Left lobe of liver (tissue), 2 donors: ENCODE results near the gene JMJD1C. TPM values are rescaled to one million over a fixed set of nuclear protein-coding genes. Genes with fewer than 3 reads are reported as not detected.
"Not testable (repeated sequence)": the region's sequence is repeated elsewhere in the genome, so short reads cannot be mapped to it uniquely, and the experiment has no call there.

ENCODE experiments used
- ATAC-seq: fragments of 200-7000 bp; cut with Tn5 transposase; one replicate; pipeline ENCODE4 v1.9.1; 2020; ENCODE audit warnings: mild to moderate bottlenecking, moderate library complexity
- DNase-seq: peaks from one replicate; pipeline ENCODE4 v3.0.0-alpha.2; 2020; ENCODE audit warnings: low spot score
- total RNA-seq: library from RNA; stranded (reverse); gene quantifications from one replicate; pipeline ENCODE4 v1.2.1, GENCODE V29; 2021
- donor health status: DM: no; HTN: no; CAD: no; lungs with moderate emphysema.
- donor health status: DM: no; HTN: yes; CAD: no.

JMJD1C gene
- total RNA-seq, 1 donor from 2014 or later, result 32.0 TPM

DNA sequence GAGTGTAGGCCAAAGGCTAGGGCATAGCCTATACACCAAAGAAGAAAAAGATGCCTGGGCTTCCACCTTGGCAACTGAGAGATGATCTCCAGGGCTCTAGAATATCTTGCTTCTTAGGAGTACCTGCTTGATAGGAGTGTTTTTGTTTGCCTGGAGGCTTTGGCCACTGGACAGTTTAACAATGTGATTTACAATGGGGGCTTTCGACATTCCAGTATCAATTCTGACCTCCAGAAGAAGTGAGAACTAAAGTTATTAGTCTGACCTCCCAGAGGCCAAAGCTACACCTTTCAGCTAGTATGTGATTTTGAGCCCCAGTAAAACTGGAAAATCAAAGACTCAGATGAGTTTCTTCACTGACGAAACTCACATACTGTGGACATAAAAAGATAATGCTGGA, 96.1 kb downstream of the JMJD1C start:
- no peak for ATAC-seq
- DNase-seq, result no peak

DNA sequence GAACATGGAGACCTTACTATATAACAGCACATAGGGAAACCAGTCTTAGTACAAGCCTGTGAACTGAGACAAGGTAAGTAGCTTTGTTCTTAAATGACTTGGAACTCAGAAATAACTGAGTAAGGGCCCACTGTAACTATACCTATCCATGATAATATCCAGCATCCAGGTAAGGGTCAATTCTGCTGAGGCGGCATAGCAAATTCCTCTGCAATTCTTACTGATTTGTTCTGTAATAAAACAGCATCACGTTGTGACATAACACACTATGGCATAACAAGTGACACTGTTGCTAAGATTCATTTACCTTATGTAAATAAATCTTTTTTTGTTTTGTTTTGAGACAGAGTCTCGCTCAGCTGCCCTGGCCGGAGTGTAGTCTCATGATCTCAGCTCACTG, 97.4 kb downstream of the JMJD1C start:
- ATAC-seq (no peak), DNase-seq (no peak)

DNA sequence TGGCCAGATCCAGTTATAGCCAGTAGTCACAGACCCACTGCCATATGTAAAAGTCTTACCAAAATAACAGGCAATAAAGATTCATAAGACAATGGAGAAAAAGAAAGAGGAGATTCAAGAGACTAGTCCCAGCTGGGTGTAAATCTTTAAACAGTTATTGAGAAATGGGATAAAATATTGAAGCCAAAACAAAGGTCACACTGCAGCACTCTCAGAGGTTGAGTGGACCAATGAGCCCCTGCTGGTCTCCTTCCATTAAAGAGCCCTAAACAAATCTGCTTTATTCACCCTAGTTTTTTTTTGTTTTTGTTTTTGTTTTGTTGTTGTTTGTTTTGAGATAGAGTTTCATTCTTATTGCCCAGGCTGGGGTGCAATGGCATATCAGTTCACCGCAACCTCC, 98.8 kb downstream of the JMJD1C start:
- no peak for DNase-seq
- ATAC-seq, result peak; percentile 74

DNA sequence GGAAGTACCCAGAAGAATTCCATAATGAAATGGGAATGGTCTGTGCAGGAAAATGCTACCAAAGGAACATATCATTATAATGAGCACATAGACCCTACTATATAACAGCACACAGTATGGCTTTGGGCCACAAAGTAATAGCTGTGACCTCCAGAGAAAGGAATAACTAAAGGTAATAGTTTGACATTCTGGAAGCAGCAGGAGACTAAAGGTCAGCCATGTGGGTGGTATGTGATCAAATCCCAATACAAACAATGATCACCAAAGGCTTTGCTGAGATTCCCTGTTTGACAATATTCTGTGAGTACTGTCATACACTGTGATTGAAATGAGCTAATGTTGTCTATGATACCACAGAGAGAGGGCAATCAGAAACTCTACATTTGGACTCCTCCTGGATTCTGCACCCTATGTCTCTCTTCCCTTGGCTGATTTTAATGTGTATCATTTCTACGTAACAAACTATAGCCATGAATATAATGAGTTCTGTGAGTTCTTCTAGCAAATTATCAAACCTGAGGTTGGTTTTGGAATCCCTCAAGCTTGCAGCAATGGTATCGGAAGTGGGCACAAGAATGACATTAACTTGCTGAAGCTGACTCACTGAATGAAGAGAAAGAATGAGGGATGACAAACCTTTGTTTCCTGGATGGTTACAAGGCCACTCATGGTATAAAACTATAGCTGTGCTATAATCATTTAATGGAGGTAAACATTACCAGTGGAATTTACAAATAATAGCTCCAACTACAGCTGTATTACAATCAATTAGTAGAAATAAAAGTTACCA, 99.6 kb downstream of the JMJD1C start:
- DNase-seq (no peak), ATAC-seq (peak; percentile 24)

DNA sequence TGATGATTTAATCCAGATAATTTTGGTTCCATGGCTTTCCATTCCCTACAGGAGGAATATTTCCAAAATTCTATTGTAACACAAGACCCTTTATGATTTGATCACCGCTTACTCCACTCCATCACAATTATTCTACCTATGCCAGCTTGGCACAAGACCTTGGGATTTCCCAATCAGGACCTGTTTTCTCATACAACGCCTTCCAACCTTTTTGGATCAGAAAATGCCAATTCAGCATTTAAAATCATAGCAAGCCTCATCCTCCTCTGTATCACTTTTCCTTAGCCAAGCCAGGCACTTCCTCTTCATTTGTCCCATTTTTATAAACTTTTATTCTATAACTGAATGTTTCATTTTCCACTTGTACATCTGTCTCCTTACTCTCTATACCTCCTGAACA, 100.9 kb downstream of the JMJD1C start:
- DNase-seq (peak; percentile 77), ATAC-seq (peak; percentile 67)

DNA sequence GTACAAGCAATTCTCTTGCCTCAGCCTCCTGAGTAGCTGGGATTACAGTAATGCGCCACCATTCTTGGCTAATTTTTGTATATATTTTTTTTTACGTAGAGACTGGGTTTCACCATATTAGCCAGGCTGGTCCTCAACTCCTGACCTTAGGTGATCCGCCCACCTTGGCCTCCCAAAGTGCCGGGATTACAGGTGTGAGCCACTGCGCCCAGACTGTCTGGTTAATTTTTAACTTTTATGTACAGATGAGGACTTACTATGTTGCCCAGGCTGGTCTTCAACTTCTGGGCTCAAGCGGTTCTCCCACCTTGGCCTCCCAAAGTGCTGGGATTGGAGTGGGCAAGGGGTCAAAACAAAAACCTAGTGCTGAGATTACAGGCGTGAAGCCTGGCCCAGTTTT, 101.8 kb downstream of the JMJD1C start:
- DNase-seq, result peak; percentile 59
- peak; percentile 47 for ATAC-seq

DNA sequence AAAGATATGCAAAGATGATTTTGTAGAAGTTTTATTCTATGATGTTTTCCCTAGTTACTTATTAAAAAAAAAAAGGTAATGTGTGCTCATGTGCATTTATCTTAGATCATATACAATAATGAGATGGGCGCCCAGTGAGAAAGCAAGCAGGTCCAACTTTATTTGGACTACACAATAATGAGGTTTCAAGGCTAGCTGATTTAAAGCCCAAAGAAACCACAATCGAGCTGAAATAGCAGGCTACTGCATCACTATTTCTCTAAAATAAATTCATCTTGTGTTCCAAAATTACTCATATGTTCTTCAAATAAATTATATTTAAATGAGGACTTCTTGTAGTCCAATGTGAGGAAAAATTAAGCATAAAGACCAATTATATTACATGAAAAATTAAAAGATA, 110.1 kb downstream of the JMJD1C start:
- DNase-seq (no peak), ATAC-seq (no peak)

DNA sequence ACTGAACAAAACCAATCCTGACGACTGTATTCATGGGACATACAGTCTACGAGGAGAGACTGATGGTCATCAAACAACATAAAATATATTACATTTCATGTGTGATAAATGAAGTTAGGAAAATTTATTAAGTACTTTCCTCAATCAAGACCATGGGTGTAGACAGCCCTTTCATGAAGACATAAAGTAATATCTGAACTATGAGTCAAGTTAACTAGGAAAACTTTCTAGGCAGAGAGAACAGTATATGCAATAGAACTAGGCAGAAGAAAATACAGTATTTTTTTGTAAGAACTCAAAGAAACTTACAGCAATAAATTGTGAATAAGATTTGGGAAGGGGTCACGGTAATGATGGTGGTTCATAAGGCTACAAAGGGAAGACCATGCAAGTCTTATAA, 112.8 kb downstream of the JMJD1C start:
- DNase-seq, result no peak
- ATAC-seq, result no peak

DNA sequence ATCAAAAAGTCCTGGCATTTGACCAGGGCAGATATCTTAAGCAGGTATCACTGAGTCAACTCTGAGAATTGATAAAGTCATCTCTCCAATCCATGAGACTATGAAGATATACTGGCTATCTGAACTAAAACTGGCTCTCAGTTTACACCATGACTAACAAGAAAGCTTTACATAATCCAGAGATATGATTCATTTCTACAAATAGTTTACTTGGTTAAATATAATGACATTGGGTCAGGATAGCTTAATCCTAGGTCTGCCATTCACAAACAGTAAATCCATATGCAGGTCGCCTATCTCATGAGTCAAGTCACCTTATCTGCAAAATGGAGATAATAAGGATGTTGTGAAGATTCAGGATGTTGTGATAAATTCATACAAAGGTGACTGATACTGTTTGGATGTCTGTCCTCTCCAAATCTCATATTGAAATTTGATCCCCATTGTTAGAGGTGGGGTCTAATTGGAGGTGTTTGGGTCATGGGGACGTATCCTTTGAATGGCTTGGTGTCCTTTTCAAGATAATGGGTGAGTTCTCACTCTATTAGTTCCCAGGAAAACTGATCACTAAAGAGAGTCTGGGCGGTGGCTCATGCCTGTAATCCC, 117.4 kb downstream of the JMJD1C start:
- ATAC-seq, result no peak
- no peak for DNase-seq

DNA sequence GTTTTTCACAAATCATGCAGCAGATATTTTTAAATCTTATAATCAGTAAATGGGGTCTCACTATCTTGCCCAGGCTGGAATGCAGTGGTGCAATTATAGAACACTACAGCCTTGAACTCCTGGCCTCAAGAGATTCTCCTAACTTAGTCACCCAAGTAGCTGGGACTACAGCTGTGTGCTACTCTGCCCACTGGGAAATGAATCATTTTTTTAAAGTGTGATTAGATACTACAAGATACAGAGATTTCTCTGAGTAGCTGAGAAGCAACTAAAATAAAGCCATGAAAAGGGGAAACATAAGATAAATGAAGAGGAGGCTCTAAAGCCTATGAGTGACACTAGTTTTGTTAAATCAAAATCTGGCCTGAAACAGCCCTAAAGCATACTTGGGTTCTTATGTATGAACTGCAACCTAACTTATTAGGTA, 119.7 kb downstream of the JMJD1C start:
- DNase-seq (no peak), ATAC-seq (no peak)

DNA sequence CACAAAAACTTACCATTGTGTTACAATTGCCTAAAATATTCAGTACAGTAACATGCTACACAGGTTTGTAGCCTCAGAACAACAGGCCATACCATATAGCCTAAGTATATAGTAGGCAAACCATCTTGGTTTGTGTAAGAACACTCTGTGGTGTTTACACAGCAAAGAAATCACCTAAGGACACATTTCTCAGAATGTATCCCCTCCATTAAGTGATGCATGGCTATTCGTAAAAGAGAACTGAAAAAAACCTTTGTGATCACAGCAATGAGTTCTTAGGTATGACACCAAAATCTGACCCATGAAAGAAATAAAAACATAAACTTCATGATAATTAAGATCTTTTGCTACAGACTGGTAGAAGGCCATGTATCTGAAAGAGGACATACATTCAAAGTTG, 121.5 kb downstream of the JMJD1C start:
- no peak for DNase-seq
- ATAC-seq, result no peak

DNA sequence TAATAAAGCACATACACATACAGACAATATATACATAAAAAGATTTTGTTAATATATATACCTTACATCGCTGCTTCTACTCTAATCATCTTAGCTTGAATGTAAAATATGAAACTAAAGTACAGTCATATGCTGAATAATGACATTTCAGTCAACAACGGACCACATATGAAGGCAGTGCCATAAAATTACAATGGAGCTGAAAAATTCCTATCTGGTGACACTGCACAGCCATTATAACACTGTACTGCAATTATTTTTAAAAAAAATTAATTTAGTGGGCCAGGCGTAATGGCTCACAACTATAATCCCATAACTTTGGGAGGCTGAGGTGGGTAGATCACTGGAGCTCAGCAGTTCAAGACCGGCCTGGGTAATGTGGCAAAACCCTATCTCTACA, 122.3 kb downstream of the JMJD1C start:
- ATAC-seq (no peak), DNase-seq (no peak)

DNA sequence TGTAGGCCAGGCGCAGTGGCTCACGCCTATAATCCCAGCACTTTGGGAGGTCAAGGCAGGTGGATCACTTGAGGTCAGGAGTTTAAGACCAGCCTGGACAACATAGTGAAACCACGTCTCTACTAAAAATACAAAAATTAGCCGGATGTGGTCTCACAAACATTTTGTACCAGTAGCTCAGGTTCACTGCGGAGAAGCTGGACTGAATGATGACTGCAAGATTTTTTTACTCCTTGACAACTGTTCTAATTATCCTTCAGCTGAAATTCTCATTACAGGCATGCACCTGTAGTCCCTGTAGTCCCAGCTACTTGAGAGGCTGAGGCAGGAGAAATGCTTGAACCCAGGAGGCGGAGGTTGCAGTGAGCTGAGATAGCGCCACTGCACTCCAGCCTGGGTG, 126.1 kb downstream of the JMJD1C start:
- not testable (repeated sequence) for ATAC-seq, DNase-seq

DNA sequence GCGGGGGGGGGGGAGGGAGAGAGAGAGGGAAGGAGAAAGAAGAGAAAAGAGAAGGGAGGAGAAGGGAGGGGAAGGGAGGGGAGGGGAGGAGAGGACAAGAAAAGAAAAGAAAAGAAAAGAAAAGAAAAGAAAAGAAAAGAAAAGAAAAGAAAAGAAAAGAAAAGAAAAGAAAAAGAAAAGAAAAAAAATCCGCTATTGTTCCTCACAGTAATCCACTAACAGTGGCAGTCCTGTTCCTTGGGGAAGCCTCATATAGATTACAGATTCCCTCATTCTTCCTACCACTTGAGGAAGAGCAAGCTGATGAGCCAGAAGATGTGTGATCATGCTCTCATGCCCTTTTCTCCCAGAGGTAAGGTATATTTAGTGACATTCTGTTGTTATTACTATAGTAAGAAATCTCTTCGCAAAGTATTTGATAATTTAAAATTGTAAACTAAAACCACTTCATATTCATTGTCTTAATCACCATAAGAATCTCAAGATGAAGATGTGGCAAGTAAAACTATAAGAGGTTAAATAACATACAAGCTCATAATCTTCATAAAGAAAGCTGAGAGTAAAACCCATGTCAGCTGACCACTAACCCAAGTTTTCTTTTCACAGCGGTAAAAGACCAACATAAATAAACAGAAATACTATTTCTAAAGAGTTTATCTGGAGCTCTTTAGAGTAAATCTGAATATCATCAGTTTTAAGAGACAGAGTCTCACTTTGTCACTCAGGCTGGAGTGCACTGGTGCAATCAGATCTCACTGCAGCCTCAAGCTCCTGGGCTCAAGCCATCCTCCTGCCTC, 128.1 kb downstream of the JMJD1C start:
- ATAC-seq (no peak), DNase-seq (no peak)

DNA sequence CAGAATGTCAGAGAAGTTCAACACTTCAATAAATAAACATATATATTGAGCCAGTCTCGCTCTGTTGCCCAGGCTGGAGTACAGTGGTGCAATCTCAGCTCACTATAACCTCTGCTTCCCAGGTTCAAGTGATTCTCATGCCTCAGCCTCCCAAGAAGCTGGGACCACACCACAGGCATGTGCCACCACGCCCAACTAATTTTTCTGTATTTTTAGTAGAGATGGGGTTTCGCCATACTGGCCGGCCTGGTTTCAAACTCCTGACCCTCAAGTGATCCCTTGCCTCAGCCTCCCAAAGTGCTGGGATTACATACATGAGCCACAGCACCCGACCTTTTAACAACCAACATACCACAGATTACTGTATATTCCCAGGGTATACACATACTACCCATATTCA, 134.2 kb downstream of the JMJD1C start:
- DNase-seq, result no peak
- no peak for ATAC-seq

DNA sequence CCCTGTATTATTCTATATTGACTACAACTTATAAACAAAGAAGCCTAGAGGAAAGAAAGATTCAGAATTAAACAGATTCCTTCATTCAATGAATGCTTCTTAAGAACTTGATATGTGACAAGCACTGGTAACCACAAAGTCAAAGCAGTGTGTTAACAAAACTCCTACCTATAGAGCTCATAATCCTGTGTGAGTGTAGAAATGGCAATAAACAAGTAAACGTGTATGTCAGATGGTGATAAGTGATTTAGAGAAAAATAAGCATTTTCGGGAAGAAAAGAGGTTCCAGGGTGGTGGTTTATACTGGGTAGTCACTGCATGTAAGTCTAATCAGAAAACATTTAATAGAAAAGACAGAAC, 141.3 kb downstream of the JMJD1C start:
- ATAC-seq (no peak), DNase-seq (no peak)

DNA sequence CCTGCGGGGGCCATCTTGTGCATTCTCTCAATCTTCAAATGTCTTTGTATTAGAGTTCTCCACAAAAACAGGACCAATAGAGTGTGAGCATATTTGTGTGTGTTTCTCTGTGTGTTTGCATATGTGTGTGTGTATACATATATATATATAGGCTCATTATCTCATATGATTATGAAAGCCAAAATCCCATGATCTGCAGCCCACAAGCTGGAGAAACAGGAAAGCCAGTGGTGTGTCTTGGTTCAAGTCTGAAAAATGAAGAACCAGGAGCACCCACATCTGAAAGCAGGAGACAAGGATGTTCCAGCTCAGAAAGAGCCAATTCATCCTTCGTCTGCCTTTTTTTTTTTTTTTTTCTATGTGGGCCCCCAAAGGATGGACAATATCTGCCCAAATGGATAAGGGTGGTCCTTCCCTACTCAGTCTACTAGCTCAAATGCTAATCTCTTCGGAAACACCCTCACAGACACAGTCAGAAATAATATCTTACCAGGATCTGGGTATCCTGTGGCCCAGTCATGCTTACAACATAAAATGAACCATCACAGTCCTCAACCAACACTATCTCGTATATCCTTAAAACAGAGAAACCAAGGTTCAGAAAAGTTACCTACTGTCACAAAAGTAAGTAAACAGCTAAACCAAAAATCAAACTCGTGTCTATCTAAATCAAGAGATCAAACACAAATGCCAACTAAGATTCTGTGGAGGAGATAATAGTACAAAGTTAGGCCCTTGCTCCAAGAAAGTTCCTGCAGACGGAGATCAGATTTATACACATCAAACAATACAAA, 141.9 kb downstream of the JMJD1C start:
- no peak for ATAC-seq
- no peak for DNase-seq

DNA sequence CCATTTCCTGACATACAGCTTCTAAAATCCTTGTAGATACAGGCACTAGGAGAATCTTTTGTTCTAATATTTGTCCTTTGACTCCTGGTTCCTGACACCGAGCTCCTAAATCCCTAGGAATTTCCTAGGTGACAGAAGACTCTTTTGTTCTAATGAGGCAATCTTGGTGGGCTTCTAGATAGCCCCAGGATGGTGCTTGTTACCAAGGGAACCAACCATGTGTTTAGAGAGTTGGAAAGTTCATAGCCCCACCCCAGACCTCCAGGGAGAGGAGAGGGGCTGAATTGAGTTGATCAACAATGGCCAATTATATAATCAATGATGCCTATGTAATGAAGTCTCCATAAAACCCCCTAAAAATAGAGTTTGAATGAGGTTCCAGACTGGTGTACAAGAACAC, 145.1 kb downstream of the JMJD1C start:
- no peak for ATAC-seq
- no peak for DNase-seq

DNA sequence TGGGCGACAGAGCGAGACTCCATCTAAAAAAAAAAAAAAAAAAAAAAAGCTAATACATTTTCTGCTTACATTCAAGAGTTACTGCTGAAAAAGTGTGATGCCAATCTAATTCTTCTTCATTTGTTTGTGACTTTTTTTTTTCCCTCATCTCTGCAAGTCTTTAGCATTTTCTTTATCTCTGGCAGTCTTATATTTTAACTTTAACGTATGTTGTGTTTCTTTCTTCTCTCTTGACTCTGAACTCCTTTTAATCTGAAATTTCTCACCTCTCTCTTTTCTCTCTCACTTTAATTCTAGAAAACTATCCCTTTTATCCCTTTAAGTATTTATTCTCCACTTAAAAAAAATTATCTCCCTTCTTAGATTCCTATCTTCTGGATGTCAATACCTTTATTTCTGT, 146.5 kb downstream of the JMJD1C start:
- no peak for DNase-seq
- ATAC-seq, result no peak

DNA sequence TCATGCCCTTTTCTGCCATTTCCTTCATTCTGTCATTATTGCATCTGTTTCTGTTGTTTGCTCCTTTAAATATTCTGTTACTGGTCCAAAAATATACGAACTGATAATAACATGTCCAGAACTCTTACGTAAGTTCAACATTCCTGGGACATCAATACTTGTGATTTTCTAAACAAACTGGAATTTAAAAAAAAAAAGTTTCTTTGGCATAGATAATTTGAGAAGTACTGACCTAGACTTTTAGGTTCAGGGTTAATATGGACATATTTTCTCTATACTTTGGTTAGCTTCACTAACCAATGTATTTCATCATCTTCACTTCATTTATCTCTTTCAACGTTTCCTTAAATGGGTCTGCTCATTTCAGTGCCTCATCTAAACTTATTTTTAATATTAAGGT, 147.3 kb downstream of the JMJD1C start:
- no peak for ATAC-seq

DNA sequence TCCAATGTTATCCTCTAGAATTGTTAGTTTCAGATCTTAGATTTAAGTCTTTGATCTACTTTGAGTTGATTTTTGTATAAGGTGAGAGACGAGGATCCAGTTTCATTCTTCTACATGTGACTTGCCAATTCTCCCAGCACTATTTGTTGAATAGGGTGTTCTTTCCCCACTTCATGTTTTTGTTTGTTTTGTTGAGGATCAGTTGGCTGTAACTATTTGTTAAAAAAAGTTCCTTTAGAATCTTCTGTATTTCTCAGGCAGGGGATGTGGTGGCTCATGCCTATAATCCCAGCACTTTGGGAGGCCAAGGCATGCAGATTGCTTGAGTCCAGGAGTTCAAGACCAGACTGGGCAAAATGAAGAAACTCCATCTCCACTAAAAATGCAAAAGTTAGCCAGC, 151.8 kb downstream of the JMJD1C start:
- peak; percentile 50 for ATAC-seq
- no peak for DNase-seq

More for the DNA sequence above, 147.3 kb downstream of the JMJD1C start:
- no peak for DNase-seq
